Umbilical cord (tissue), 2 donors: ENCODE results near the gene ZFP69. TPM values are rescaled to one million over a fixed set of nuclear protein-coding genes. Genes with fewer than 3 reads are reported as not detected.
A peak's percentile ranks its signal among the peaks of the same experiment; 100 is the strongest.
"Not testable (repeated sequence)": the region's sequence is repeated elsewhere in the genome, so short reads cannot be mapped to it uniquely, and the experiment has no call there.

Source experiments
- DNase-seq: peaks from one replicate; pipeline ENCODE4 v3.0.0-alpha.2; 2015; ENCODE audit warnings: low spot score
- total RNA-seq: library from RNA; depleted of rRNA; stranded (reverse); fragments of >200 nt; gene quantifications from one replicate; pipeline ENCODE4 v1.2.3, GENCODE V29; 2014; ENCODE audit warnings: low replicate concordance; ENCODE audit not compliant: insufficient read depth

The ZFP69 gene
- total RNA-seq, result 8.9 TPM

DNA sequence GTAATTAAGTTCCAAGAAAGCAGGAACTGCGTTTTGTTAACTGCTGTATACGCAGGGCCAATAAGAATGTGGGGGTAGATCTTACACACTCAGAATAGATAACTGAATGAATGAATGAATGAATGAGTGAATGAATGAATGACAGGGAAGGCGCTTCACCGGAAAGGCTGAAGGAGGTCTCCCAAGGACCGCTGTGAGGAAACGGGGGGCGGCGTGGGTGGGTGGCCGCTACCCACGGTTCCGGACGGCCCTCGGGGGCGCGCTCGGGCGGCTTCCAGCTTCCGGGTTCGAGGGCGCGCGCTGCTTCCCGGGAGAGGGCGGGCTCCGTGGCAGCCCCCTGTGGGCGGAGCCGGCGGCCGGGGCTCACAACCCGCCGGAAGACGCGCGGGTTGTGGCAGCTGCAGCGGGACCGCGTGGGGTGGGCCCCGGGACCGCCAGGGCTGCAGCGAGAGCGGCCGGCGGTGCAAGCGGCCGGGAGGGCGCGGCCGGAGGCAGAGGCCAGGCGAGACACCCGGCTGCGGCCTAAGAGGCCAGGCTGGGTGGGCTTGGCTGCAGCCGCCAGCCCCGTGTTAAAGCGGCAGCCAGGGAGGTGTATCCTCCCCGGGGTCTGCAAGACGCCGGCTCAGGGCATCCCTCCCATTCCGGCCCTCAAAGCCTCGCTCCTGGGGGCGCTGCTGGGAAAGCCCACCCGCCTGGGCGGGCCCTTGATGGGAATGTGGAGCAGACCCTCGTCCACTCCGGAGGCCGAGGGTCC, at the start of gene ZFP69:
Gene ZFP69, plus strand, starts transcription at position 367 of the 754 bp plus-strand sequence. CDS start 2,072 bp downstream, outside the sequence.
- peak; percentile 78 for DNase-seq

- DNase-seq, result no peak
Measured at GRCh38 chr1:40431385-40431784, 45.7 kb upstream of the ZFP69 start.

DNA sequence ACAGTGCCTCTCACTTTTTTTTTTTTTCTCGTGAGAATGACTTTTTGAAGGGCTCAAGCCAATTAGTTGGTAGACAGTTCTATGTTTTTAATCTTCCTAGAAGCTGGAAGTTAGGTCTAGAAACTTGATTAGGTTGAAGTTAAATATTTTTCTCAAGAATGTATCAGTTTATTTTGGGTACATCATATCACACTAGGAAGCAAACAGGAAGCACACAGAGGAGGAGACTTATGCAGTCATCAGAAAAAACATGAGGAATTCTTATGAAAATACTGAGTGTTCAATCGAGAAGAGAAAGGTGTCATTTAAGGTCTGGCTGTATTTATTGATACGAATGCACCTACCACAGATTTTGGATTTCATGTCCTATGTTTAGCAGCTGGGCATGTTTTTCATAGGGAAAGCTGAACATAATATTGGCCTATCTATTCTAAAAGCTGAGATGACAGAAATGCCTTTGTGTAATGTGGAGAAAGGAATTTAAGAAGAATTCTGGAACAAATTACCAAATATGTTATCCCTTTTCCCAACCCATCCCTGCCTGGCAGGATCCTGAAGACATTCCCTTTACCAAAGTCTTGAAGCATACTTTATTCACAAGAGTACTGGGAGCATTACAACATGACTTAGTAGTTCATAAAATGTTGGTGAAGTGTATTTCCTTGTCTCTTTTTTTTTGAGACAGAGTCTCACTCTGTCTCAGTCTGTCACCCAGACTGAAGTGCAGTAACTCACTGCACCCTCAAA, 44.3 kb upstream of the ZFP69 start:
- DNase-seq, result no peak

GRCh38 chr1:40435471-40435870, 41.6 kb upstream of the ZFP69 start:
- no peak for DNase-seq

- no peak for DNase-seq
Measured at GRCh38 chr1:40435876-40436275, 41.2 kb upstream of the ZFP69 start.

DNA sequence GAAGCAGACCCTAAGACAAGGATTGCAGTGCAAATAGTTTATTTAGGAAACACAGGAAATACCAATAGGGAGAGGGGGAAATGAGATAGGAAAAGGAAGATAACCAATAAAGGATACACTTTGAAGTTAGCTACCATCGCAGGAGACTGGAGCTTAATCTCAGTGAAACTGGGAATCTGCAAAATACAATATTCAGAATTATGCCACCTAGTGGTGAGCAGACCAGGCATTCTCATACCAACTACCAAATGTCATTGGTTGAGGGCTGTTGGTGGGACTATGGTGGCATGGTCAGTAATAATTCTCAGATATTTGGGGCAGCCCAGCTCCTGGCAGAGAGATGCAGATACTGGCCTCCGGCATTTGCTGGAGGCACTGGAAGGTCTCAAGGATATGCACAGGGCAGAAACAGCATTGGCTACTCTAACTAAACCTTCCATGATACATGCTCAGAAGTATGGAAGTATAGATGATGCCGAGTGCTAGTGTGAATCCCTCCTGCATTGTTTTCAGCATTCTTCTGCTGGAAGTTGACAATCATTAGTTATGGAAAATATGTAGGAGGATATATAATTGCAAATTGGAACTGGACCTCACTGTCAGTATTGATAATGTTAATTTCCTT, 38.6 kb upstream of the ZFP69 start:
- no peak for DNase-seq

- DNase-seq, result no peak
Measured at GRCh38 chr1:40439247-40439646, 37.8 kb upstream of the ZFP69 start.

DNA sequence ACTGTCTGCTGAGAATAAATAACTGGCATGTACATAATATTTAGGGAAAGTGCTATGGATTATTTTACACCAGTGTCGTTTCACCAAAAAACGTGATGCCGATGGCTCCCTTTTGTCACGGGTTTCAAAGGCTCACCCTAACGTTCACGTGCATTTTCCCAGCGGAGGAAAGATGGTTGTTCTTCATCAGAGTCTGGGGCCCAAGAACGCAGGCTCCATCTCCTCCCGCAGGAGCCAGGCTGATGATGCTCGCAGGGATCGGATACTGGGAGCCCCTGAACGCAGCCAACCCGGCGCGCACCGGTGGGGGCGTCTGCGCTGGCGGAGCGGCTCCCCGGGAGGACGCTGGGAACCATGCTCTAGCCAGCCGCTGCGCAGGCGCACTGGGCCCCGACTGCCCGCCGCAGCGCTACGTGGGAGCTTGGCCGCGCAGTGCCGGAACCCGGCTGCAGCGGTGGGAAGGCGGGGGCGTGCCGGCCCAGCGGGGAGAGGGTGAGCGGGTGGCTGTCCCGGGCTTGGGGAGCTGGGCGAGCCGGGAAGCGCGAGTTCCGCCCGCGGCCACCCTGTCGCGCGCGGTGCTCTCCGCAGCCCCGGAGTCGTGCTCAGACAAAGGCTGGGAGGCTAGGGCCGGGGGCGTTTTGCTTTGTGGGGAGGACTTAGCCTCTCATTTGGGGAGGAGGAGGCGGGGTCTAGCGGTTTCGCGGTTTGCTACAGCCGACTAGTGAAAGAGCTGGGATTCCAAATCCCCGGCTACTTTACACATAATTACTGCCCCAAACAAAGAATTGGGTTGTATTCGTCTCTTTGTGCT, 27.2 kb upstream of the ZFP69 start, which contains the start of gene ZFP69B:
Gene ZFP69B, plus strand, starts transcription at position 793 of the 811 bp plus-strand sequence. CDS start 486 bp downstream, outside the sequence.
- DNase-seq, result peak; percentile 95

DNA sequence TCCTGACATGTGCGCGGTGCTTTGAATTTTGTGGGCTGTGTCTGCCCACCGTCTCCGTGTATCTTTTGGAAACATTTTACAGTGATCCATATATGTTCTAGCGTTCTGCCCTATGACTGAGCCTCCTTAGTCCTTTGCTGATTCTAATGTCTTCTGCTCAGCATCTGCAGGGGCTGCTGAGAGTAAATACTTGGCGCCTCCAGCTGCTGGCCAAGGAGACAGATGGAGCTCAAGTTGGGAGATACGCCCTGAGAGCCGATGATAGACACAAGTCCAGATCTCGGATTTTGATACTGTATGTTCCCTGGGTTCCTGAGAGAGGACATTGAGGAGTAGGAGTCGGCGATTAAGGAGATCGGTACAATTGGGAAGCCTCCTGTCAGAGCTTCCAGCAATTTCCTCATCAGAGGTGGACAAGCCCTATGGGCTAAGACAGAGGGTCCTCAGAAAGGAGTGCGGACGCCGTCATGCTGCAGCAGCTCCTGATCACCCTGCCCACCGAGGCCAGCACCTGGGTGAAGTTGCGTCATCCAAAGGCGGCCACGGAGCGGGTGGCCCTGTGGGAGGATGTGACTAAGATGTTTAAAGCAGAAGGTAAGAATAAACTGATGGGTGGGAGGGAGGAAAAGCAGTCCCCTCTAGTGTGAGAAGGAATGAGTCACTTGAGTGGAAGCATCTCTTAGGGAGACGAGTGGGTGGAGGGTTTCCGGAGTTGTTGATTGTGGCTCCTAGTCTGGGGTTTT, 26.4 kb upstream of the ZFP69 start:
- no peak for DNase-seq

- DNase-seq, result no peak
Measured at GRCh38 chr1:40451238-40451585, 25.9 kb upstream of the ZFP69 start.

GRCh38 chr1:40454873-40455272, 22.2 kb upstream of the ZFP69 start:
- DNase-seq, result no peak

- no peak for DNase-seq
Measured at GRCh38 chr1:40462956-40463590, 14.0 kb upstream of the ZFP69 start.

DNA sequence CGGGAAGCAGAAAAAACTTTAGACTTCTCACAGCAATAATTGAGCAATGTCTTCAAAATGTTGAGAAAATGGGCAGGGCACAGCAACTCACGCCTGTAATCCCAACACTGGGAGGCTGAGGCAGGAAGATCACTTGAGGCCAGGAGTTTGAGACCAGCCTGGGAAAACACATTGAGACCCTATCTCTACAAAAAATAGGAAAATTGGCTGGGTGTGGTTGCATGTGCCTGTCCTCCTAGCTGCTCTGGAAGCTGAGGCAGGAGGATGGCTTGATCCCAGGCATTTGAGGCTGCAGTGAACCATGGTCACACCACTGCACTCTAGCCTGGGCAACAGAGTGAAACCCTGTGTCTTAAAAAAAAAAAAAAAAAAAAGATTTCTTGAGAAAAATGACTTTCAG, 7.8 kb upstream of the ZFP69 start:
- DNase-seq, result no peak

DNA sequence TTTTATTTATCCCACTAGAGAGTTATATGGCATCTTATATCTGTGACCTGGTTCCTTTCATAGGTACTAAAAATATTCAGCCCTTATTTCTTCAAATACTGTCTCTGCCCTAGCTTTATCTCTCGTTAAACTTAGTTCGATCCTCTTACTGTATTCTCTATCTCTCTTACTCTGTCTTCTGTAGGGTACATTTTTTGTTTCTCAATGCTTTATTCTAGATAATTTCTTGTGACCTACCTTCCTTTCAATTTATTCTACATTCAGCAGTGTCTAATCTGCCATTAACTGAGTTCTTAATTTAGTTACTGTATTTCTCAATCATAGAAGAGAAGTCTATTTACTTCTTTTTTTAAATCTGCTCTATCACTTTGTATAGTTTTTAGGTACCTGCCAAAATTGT, 1.8 kb upstream of the ZFP69 start:
- DNase-seq, result no peak

GRCh38 chr1:40477678-40478053, 576 bp downstream of the ZFP69 start:
- no peak for DNase-seq

- DNase-seq, result no peak
Measured at GRCh38 chr1:40478276-40478675, 1.2 kb downstream of the ZFP69 start.

DNA sequence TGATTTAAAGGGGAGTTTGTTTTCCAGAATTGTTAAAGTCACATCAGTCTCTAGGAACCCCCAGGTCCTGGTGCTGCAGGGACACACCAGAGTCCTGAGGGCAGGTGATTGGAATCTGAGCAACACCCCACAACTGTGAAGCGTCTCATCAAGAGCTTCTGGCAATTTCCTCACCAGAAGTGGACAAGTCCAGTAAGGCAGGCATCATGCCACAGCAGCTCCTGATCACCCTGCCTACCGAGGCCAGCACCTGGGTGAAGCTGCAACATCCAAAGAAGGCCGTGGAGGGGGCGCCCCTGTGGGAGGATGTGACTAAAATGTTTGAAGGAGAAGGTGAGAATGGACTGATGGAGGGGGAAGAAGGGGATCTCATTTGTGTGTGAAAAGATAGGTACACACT, 2.1 kb downstream of the ZFP69 start:
- no peak for DNase-seq

DNA sequence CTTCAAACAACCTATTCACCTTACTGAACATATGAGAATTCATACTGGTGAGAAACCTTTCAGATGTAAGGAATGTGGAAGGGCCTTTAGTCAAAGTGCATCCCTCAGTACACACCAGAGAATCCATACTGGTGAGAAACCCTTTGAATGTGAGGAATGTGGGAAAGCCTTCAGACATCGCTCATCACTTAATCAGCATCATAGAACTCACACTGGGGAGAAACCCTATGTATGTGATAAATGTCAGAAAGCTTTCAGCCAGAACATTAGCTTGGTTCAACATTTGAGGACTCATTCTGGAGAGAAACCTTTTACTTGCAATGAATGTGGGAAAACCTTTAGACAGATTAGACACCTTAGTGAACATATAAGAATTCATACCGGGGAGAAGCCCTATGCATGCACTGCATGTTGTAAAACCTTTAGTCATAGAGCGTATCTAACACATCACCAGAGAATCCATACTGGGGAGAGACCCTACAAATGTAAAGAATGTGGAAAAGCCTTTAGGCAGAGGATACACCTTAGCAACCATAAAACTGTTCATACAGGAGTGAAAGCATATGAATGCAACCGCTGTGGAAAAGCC, 18.3 kb downstream of the ZFP69 start:
- DNase-seq, result no peak

DNA sequence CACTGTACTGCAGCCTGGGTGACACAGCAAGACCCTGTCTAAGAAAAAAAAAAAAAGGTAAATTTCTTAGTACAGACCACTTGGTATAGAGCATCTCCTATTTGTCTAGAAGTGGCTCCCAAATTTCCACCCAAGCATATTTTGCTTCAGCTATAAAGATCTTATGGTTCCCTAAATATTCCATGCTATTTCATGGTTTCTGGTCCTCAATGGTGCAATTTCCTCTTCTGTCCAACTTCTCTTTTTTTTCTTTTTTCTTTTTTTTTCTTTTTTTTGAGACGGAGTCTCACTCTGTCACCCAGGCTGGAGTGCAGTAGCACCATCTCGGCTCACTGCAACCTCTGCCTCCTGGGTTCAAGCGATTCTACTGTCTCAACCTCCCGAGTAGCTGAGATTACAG, 25.6 kb downstream of the ZFP69 start:
- DNase-seq, result not testable (repeated sequence)

DNA sequence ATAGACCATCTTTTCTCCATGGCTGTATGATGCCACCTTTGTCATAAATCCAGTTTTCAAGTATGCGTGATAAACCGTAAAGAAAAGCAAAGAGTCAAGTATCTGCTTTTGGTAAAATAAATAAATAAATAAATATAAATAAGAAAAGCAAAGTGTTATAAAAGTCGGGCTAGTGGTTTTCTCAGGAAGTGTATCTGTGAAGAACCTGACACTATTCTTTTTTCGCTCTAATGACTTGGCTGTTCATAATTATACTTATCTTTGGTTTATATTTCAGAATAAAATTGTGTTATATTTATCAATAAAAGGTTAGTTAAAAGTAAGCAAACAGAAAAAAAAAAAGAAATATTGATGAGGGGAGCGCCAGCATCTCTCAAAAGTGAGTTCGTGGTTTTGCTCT, 30.9 kb downstream of the ZFP69 start:
- DNase-seq, result no peak
